ENCODE results near the gene NPTX1.

DNA sequence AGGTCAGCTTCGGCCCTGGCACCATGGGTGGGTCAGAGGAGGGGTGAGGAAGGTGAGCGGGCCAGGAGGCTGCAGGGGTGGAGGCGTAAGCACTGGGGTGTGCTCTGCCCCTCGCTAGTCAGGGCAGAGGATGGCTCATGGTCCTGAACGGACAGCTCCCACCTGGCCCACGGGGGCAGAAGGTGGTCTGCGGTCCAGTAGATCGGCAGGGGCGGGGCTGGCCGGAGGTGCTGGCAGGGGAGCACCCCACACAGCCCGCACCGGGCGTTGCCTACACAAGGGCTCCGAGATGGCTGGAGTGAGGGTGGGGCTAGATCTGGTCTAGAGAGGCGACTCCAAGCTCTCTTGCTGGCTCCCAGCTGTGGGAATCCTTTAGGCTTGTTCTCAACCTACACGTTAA is 8.2 kb downstream of the NPTX1 start:
- TF ChIP-seq, protein P1, sequence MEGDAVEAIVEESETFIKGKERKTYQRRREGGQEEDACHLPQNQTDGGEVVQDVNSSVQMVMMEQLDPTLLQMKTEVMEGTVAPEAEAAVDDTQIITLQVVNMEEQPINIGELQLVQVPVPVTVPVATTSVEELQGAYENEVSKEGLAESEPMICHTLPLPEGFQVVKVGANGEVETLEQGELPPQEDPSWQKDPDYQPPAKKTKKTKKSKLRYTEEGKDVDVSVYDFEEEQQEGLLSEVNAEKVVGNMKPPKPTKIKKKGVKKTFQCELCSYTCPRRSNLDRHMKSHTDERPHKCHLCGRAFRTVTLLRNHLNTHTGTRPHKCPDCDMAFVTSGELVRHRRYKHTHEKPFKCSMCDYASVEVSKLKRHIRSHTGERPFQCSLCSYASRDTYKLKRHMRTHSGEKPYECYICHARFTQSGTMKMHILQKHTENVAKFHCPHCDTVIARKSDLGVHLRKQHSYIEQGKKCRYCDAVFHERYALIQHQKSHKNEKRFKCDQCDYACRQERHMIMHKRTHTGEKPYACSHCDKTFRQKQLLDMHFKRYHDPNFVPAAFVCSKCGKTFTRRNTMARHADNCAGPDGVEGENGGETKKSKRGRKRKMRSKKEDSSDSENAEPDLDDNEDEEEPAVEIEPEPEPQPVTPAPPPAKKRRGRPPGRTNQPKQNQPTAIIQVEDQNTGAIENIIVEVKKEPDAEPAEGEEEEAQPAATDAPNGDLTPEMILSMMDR (conservative IDR thresholded peaks at IDR 0.05 in 1 of 2, IDR thresholded peaks at IDR 0.05 in 1 of 2; ENCODE audit: extremely low read depth in 1 of 2, insufficient read depth in 1 of 2, low read depth in 1 of 2, low read length in 2 of 2) = no peak
- TF ChIP-seq EZH2 (IDR thresholded peaks at IDR 0.05; ENCODE audit: borderline replicate concordance, low read length) = no peak

Measured in mammary epithelial cell (primary cell).